Neural crest cell (in vitro differentiated cells): ENCODE measurements around the gene KBTBD13. TPM values are rescaled to one million over a fixed set of nuclear protein-coding genes. Genes with fewer than 3 reads are reported as not detected.
"Not testable (repeated sequence)": the region's sequence is repeated elsewhere in the genome, so short reads cannot be mapped to it uniquely, and the experiment has no call there.

Source experiments
- DNase-seq: peaks from one replicate; pipeline ENCODE4 v3.0.0; 2021; ENCODE audit warnings: low read depth, mixed read lengths, low spot score
- H3K27ac Mint-ChIP-seq: one replicate; pipeline ENCODE4 v1.8.0; 2021; ENCODE audit warnings: mild to moderate bottlenecking, mixed read lengths; ENCODE audit not compliant: unreplicated experiment
- H3K27me3 Mint-ChIP-seq: 2 replicates; pipeline ENCODE4 v1.8.0; 2021; ENCODE audit warnings: low read depth, mild to moderate bottlenecking, mixed read lengths
- H3K36me3 Mint-ChIP-seq: 2 replicates; pipeline ENCODE4 v1.8.0; 2021; ENCODE audit warnings: low read depth, mild to moderate bottlenecking, mixed read lengths
- H3K4me1 Mint-ChIP-seq: 2 replicates; pipeline ENCODE4 v1.8.0; 2021; ENCODE audit warnings: mixed read lengths
- H3K4me3 Mint-ChIP-seq: one replicate; pipeline ENCODE4 v1.8.0; 2021; ENCODE audit warnings: mild to moderate bottlenecking, mixed read lengths
- H3K9me3 Mint-ChIP-seq: 2 replicates; pipeline ENCODE4 v1.8.0; 2021; ENCODE audit warnings: mixed read lengths
- CTCF ChIP-seq: fragments of 200-600 bp; sonication (generic); conservative IDR thresholded peaks from 2 replicates; pipeline ENCODE4 v1.5.0; 2021; ENCODE audit warnings: antibody characterized with exemption, mild to moderate bottlenecking
- total RNA-seq: library from RNA; stranded (reverse); gene quantifications from 2 replicates; pipeline ENCODE4 v1.2.1, GENCODE V29; 2021

Gene KBTBD13
- total RNA-seq, 1 donor from 2014 or later: not detected

DNA sequence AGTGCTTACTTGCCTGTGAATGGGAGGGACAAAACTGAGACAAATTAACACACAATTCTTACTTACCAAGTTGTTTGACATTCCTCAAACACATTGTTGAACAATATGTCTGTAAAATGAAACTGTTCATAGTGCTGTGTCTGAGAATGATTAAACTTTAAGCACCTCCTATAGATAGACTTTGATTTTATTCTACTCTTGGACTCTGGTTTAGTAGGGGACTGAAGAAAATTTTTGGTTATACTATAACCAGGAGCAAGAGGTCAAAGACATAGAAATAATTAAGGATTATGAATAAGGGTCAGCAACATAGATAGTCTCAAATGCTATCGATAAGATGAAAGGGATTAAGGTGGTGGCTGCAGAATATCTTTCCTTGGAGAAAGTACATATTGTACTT is 39.2 kb upstream of the KBTBD13 start:
- no peaks in the 10 kb centered on the region for H3K36me3 Mint-ChIP-seq
- DNase-seq: no peak
- no peak overlapping the region for H3K27ac Mint-ChIP-seq
- H3K27me3 Mint-ChIP-seq: no peaks in the 10 kb centered on the region
- peaks cover 13% of the 10 kb centered on the region for H3K4me1 Mint-ChIP-seq
- H3K9me3 Mint-ChIP-seq: no peaks in the 10 kb centered on the region
- H3K4me3 Mint-ChIP-seq: no peak overlapping the region
- no peak for TF ChIP-seq CTCF

- H3K9me3 Mint-ChIP-seq: no peaks in the 10 kb centered on the region
Measured at GRCh38 chr15:65038428-65038827, 38.1 kb upstream of the KBTBD13 start.

DNA sequence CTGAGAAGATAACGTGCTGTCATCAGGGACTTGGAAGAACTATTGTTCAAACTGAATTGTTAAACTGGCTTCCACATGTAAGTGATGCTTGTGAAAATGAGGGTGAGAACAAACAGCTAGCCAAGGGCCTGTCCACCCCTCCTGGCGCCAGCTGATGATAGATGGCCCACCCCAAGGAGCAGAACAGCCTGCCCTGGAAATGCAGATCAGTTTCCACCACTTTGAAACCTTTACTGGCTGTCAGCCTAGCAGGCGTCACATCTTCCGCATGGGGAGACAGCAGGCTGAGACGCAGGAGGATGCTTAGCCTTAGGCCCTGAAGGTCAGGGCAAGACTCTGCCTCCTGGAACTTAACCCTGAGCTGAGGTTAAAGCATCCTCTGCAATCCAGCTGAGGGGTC is 37.7 kb upstream of the KBTBD13 start:
- no peak overlapping the region for H3K27ac Mint-ChIP-seq
- no peak for TF ChIP-seq CTCF
- H3K4me1 Mint-ChIP-seq: peaks cover 4% of the 10 kb centered on the region
- H3K9me3 Mint-ChIP-seq: no peaks in the 10 kb centered on the region
- H3K27me3 Mint-ChIP-seq: no peaks in the 10 kb centered on the region
- no peak for DNase-seq
- H3K36me3 Mint-ChIP-seq: no peaks in the 10 kb centered on the region
- no peak overlapping the region for H3K4me3 Mint-ChIP-seq

More at GRCh38 chr15:65038428-65038827, 38.1 kb upstream of the KBTBD13 start:
- Mint-ChIP-seq H3K36me3 (no peaks in the 10 kb centered on the region), H3K4me3 (no peak overlapping the region), H3K4me1 (peaks cover 8% of the 10 kb centered on the region), H3K27me3 (no peaks in the 10 kb centered on the region), H3K27ac (no peak overlapping the region)
- TF ChIP-seq CTCF: no peak
- no peak for DNase-seq

- H3K4me1 Mint-ChIP-seq: peaks cover 8% of the 10 kb centered on the region
- H3K27me3 Mint-ChIP-seq: no peaks in the 10 kb centered on the region
- no peaks in the 10 kb centered on the region for H3K36me3 Mint-ChIP-seq
- DNase-seq: no peak
- no peak overlapping the region for H3K4me3 Mint-ChIP-seq
- no peak for TF ChIP-seq CTCF
- H3K9me3 Mint-ChIP-seq: no peaks in the 10 kb centered on the region
- no peak overlapping the region for H3K27ac Mint-ChIP-seq
Measured at GRCh38 chr15:65040461-65040860, 36.1 kb upstream of the KBTBD13 start.

GRCh38 chr15:65041787-65042186 is 34.8 kb upstream of the KBTBD13 start:
- H3K36me3 Mint-ChIP-seq: no peaks in the 10 kb centered on the region
- no peaks in the 10 kb centered on the region for H3K27me3 Mint-ChIP-seq
- no peak overlapping the region for H3K27ac Mint-ChIP-seq
- no peak overlapping the region for H3K4me3 Mint-ChIP-seq
- H3K9me3 Mint-ChIP-seq: no peaks in the 10 kb centered on the region
- no peak for TF ChIP-seq CTCF
- no peak for DNase-seq
- H3K4me1 Mint-ChIP-seq: peaks cover 10% of the 10 kb centered on the region

DNA sequence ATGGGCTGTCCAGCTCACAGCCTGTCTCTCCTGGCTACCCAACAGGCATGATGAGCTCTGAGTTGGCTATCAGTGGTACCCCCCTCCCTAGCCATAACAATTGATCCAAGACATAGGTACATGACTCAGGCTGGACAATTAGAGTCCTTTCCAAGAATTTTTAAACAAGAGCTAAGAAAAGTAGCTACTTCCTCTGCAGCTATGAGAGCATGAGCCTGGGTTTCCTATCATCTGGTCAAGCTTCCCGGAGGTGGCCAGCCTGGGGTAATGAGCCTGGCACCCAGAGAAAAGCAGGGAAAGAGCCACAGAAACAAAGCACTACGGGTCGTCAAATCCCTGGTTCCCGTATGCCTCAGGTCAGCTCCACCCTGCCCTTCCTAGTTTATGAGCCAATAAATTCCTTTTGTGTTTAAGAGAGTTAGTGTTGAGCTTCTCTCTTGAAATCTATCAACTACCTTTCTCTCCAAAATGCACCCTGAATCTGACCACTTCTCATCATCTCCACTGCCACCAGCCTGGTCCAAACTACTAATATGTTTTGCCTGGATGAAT is 33.7 kb upstream of the KBTBD13 start:
- Mint-ChIP-seq H3K27ac (no peak overlapping the region), H3K4me3 (no peak overlapping the region), H3K36me3 (no peaks in the 10 kb centered on the region), H3K4me1 (peaks cover 14% of the 10 kb centered on the region), H3K9me3 (no peaks in the 10 kb centered on the region), H3K27me3 (no peaks in the 10 kb centered on the region)
- DNase-seq: no peak
- TF ChIP-seq CTCF: no peak

DNA sequence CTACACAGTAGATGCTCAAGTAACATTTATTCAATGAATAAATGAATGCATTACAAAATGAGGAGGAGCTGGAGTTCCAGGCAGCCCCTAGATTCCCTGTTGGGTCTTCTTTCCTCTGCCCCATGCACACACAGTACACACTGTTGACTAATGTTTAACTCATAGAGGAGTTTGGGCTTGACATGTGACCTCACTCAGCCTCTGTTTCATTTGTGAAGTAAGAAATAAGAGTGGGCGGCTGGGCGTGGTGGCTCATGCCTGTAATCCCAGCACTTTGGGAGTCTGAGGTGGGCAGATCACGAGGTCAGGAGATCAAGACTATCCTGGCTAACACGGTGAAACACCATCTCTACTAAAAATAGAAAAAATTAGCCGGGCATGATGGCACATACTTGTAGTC is 32.3 kb upstream of the KBTBD13 start:
- not testable (repeated sequence) for H3K4me3 Mint-ChIP-seq, H3K27ac Mint-ChIP-seq, H3K36me3 Mint-ChIP-seq, H3K9me3 Mint-ChIP-seq, H3K27me3 Mint-ChIP-seq, DNase-seq
- peaks cover 18% of the 10 kb centered on the region for H3K4me1 Mint-ChIP-seq
